ENCODE data around the gene WDR5B.
"Not testable (repeated sequence)": the region's sequence is repeated elsewhere in the genome, so short reads cannot be mapped to it uniquely, and the experiment has no call there.

Gene WDR5B
- 2.5 to 9.7 (median 4.7) reads per million in 17 experiments for total RNA-seq

DNA sequence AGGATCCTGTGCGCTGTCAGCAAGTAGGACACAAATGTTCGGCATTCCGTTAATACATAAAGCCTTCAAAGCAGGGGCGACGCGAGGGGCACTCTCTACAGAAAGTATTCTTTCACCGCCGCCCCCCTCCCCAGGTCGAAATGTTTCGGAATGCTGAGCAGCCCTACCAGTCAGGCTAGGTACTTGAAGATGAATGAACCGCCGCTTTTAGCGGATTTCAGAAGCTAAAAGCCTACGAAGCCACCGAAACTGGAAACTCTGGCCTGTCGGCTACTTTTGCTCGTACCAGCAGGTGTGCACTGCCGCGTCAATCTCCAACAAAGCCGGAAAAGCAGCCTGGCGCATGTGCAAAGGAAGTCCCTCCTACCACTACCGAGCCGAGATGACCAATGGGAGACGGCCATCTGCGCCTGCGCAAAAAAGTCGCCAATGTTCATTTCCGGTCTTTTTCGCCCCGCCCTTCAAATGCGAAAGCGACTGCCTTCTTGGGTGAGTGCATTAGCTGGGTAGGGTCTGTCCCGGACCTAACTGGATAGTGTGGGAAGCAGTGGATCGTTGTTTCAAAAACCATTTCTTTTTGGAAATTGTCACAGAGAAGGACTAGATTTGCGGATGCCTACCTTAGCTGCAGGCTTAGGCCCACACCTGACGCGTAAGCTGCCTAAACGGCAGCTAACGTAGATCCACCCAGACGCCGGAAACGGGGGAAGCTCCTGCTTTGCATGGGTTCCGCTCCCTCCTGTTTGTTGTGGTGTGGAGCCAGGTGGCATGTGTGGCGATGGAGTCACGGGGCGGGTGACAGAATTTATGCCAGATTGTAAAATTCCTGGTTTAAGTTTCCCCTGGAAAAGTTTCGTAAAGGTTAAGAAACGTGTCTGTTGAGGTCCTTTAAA is at the start of gene WDR5B:
Gene WDR5B (minus strand): TSS at position 301 of the 893 bp plus-strand sequence. CDS start 534 bp downstream, outside the sequence.
- DNase-seq, result peak; percentile 98 to 99 (median 99)

- no peak for DNase-seq
These were observed 48.8 kb upstream of the WDR5B start for GRCh38 chr3:122464659-122465058.

DNA sequence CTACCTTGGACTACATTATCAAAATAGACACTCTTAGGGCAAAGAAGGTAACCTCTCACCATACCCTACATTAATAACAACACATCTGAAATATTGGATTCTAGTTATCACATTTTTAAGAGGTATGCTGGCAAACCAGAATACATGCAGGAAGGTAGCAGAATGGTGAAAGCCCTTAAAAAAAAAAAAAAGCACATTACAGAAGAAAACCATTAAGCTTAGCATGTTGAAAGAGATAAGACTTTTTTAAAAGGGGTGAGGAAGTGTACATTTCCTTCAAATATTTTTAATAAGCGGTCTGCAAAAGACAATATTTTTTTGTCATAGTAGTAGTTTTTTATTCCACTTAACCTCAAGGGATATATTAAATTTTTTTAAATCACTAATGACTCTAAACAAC is 46.5 kb upstream of the WDR5B start:
- DNase-seq, result no peak

DNA sequence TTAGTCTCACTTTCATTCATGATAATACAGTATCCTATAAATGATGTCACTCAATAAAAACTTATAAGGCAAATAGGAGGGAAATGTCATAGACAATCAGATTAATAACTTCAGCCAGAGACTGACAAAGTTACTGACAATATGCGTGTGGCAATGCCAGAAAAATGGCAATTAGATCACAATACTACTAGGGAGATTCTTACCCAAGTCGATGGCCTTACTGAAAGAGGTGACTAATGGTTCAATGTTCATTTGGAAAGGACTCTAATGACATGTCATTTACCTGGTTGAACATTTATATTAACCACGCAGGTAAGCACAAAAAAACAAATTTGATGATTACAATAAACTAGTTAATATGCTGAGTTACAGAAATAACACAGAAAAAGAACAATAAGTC is 45.9 kb upstream of the WDR5B start:
- no peak for DNase-seq

DNA sequence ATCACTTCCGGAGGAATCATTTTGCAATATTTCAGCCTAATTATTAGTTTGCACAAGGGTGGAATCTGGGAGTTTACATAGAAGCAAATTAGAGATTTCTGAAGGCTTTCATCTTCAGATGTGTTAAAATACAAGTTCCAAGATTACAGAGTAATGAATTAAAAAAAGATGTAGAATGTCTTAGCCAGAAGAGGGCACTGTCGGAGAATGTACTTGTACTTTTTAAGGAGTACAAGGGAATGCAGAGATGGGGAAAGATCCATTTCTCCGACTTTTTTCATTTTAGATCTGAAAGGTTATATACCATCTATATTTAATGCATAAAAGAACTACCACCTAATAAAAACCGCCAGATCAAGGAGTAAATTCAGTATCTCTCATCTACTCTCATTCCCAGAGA is 43.1 kb upstream of the WDR5B start:
- DNase-seq, result peak; percentile 20 to 63 (median 44)

GRCh38 chr3:122457706-122458105 is 41.8 kb upstream of the WDR5B start:
- no peak for DNase-seq

- DNase-seq, result no peak
These were observed 40.2 kb upstream of the WDR5B start for GRCh38 chr3:122456074-122456473.

DNA sequence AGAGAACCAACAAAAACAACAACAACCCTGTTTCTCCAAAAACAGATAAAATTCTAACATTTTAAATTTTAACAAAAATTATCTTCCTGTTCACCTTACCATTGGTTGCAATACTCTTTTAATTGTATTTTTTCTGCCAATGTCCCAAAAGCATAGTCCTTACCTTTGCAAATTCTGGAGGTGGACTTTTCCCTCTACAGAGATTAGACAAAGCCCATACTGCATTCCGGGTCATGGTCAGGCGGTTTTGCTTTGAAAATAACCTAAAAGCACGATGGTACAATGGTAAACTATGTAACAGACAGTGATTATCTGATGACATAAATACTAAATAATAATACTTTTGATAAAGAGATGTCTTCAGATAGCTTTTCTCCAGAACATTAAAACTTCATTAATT is 35.5 kb upstream of the WDR5B start:
- no peak for DNase-seq

DNA sequence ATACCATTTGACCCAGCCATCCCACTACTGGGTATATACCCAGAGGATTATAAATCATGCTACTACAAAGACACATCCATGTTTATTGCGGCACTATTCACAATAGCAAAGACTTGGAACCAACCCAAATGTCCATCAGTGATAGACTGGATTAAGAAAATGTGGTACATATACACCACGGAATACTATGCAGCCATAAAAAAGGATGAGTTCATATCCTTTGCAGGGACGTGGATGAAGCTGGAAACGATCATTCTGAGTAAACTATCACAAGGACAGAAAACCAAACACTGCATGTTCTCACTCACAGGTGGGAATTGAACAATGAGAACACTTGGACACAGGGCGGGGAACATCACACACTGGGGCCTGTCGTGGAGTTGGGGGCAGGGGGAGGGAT is 32.4 kb upstream of the WDR5B start:
- not testable (repeated sequence) for DNase-seq

- DNase-seq, result not testable (repeated sequence)
These were observed 28.6 kb upstream of the WDR5B start for GRCh38 chr3:122444491-122444887.

DNA sequence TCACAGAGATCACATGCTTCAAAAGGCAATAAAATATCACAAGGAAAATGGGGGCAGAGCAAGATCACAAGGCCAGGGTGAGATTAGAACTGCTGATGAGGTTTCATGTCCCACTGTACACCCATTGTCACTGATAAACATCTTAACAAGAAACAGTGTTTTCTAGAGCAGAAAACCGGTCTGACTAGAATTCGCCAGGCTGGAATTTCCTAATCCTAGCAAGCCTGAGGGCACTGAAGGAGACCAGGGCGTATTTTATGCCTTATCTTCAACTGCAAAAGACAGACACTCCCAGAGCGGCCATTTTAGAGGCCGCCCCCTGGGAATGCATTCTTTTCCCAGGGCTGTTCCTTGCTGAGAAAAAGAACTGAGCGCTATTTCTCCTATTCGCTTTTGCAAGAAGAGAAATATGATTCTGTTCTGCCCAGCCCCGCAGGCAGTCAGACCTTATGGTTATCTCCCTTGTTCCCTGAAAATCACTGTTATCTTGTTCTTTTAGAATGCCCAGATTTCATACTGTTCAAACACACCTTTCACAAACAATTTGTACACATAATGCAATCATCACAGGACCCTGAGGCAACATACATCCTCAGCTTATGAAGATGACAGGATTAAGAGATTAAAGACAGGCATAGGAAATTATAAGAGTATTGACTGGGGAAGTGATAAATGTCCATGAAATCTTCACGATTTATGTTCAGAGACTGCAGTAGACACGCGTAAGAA is 28.1 kb upstream of the WDR5B start:
- DNase-seq, result not testable (repeated sequence)

DNA sequence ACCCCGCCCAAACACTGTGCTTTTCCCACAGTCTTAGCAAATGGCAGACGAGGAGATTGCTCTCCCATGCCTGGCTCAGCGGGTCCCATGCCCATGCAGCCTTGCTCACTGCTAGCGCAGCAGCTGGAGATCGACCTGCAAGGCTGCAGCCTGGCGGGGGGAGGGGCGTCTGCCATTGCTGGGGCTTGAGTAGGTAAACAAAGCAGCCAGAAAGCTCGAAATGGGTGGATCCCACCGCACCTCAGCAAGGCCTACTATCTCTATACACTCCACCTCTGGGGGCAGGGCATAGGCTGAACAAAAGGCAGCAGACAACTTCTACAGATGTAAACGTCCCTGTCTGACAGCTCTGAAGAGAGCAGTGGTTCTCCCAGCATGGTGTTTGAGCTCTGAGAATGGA is 27.2 kb upstream of the WDR5B start:
- no peak for DNase-seq

DNA sequence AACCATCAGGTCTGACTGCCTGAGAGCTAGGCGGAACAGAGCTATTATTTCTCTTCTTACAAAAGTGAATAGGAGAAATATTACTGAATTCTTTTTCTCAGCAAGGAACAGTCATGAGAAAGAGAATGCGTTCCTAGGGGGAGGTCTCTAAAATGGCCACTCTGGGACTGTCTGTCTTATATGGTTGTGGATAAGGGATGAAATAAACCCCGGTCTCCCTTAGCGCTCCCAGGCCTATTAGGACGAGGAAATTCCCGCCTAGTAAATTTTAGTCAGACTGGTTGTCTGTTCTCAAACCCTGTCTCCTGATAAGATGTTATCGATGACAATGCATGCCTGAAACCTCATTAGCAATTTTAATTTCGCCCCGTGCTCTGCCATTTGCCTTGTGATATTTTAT is 20.1 kb upstream of the WDR5B start:
- no peak for DNase-seq

GRCh38 chr3:122430371-122430770 is 14.5 kb upstream of the WDR5B start:
- no peak for DNase-seq

GRCh38 chr3:122427857-122428471 is 12.1 kb upstream of the WDR5B start:
- DNase-seq, result no peak

DNA sequence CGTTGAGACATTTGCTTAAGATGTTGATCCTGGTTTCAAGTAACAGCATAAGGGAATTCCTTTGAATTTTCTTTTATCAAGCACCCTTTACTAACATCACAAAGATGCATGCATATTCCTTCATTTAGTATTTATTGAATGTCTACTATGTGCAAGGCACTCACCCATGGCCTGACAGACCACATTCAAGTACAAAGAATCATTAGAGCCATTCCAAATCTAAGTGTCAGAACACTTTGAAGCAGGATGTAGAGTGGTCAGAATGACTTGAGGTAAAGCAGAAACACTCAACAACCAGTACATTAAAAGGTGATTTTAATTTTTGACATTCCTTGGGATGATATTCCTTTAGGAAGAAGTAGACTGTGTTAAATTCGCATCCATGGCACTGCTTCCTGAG is 6.0 kb upstream of the WDR5B start:
- DNase-seq, result no peak

DNA sequence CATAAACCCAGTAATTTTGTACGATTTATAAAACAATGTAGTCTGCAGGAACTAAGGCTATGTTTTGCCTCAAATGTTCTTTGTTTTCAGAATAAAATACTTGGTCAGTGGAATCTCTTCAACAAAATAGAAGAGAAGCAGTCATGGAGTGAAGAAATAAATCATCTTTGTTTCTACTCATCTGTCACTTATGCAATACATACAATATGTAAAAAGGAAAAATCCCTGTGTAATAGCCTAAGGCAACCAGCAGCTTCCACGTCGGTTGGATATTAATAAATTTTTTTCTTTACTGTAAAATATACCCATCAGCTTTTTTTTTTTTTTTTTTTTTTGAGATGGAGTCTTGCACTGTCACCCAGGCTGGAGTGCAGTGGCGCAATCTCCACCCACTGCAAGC is 5.2 kb upstream of the WDR5B start:
- no peak for DNase-seq

DNA sequence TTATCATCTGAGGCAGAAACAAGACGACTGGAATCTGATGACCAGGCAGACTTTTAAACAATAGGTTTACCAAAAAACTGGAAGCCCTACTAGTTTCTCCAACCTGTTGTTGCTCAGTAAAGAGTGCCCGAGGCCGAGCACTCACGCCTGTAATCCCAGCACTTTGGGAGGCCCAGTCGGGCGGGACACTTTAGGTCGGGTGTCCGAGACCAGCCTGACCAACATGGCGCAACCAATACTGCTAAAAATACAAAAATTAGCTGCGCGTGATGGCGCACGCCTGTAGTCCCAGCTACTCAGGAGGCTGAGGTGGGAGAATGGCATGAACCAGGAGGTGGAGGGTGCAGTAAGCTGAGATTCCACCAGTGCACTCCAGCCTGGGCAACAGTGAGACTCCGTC is 1.1 kb upstream of the WDR5B start:
- no peak for DNase-seq

DNA sequence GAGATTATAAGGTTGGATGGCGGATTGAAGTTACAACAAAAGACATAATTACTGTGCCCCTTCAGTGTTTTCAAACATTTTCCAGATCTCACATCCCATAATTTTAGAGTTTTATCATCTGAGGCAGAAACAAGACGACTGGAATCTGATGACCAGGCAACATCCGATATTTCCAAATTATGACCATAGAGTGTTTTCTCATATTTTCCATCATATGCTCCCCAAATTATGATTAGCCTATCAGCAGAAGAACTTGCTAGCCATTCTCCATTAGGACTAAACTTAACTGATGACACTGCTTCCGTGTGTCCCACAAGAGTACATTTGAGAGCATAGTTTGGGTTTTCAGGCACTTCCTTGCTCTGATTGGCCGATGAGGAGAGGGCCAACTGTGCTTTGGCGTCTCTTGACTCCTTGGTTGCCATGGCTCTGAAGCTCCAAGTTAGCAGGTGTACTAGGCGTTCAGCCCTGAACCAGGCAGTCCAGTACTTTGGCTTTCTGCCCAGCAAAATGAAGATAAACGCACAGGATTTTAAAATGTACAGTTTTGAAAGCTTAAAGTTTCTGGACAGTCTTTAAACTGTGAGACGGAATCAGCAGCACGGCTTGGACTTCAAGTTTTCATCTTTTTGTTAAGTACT is 638 bp downstream of the WDR5B start:
- peak; percentile 34 to 52 (median 44) for DNase-seq

DNA sequence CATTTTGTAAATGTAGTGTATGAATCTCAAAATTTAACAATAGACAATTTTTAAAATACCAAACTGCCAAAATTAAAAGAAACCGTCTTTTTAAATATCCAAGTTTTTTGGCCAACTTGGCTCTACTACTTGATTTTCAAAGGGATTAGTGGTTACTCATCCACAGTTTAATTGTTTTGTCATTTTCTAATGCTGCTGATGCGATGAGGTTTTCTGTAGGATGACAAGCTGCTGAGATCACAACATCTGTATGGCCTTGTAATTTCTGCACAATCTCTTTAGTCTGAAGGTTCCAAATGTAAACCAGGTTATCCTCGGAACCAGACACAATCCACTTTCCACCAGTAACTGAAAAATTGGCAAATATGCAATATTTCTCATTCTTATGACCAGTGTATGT is 1.5 kb downstream of the WDR5B start:
- no peak for DNase-seq

- DNase-seq, result no peak
These were observed 5.2 kb downstream of the WDR5B start for GRCh38 chr3:122410639-122411038.

DNA sequence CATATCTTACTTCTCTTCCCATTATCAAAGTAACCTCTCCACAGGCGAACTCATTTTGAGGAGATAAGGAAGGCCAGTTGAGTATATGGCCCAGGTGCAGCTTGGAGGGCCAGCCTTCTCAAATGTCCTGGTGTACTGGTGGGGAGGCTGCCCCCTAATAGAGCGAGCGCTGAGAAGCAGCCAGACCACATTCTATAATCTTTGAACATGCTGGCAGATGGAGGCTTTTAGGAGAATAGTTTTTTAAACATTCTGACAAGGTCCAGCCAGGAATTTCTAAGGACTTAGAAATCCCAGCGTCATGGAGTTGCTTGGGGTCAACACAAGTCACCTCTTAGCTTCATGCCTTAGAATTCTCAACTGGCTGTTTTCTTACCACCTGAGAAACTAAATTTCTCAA is 5.8 kb downstream of the WDR5B start:
- no peak for DNase-seq

DNA sequence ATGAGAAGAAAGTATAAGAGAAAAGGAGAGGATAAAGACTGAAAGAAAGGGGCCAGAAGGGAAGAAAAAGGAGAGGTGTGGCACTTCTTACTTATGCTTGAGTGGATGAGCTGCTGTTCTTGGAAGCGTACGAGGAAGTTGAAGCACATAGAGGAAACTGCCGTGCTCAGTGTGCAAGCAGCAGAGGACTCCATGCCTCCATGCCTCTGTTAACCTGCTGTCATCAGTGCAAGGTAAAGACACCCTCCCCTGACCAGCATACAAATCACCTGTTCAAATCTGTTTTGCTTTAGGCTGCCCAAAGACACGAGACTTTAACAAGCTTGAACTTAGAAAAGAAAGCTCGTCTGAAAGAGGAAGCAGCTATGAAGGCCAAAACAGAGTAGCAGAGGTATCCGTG is 6.4 kb downstream of the WDR5B start:
- DNase-seq, result peak; percentile 36 to 71 (median 56)
